K562 (cell line): Measurements from ENCODE around the gene BCAS3. TPM values are rescaled to one million over a fixed set of nuclear protein-coding genes. Genes with fewer than 3 reads are reported as not detected.
A peak's percentile ranks its signal among the peaks of the same experiment; 100 is the strongest.

ENCODE experiments used
- ATAC-seq: fragments of 200-7000 bp; cut with Tn5 transposase; 3 replicates; pipeline ENCODE4 v1.9.1; 2020; ENCODE audit warnings: moderate library complexity
- BruUV-seq: library from RNA; stranded (reverse); fragments of 400-500 nt; replicated peaks from 2 replicates; lab custom pipeline; 2021; lab: Mats Ljungman, UMichigan
- CTCF ChIA-PET: fragments of 300-600 bp; formaldehyde crosslinking; extraction: SDS; loops from one replicate; lab custom pipeline; 2021; ENCODE audit warnings: low intra/inter-chr PET ratio; lab: Yijun Ruan, JAX
- POLR2A ChIA-PET: fragments of 300-600, 350-650 bp; sonication (Branson Sonifier 250); formaldehyde crosslinking; extraction: SDS; loops from one replicate; lab custom pipeline; 2021; ENCODE audit warnings: antibody characterized with exemption, inconsistent platforms; lab: Yijun Ruan, JAX
- DNase-seq, 4 experiments: peaks; one replicate each; pipeline versions ENCODE4 v3.0.0 to v3.0.0-alpha.2; 2011 to 2018; ENCODE audit warnings: low spot score in 3 of 4, mixed read lengths in 3 of 4; ENCODE audit errors: extremely low read depth in 1 of 4
- FAIRE-seq: peaks from 2 replicates; lab custom pipeline; 2011; peaks lifted over from hg19 to GRCh38; lab: Jason Lieb, UNC
- H2AFZ ChIP-seq: 2 replicates; pipeline ENCODE4 v1.6.0; 2011; ENCODE audit warnings: low read depth, low read length, control low read depth, inconsistent platforms
- H3K27ac ChIP-seq: fragments of 200-600 bp; 3 replicates; pipeline ENCODE4 v1.8.0; 2011; ENCODE audit warnings: low read depth, mild to moderate bottlenecking, control low read depth, inconsistent platforms, low read length, moderate library complexity, mixed read lengths; ENCODE audit errors: extremely low read depth
- H3K27me3 ChIP-seq, 2 experiments: fragments of 300-600 bp in 1 of 2; 2 replicates in 1 of 2; 3 replicates in 1 of 2; pipeline versions ENCODE4 v1.6.0 to v1.8.0; 2011; ENCODE audit warnings: inconsistent platforms in 2 of 2, low read length in 2 of 2, mild to moderate bottlenecking in 1 of 2, mixed read lengths in 1 of 2, moderate library complexity in 1 of 2; ENCODE audit not compliant: control insufficient read depth in 2 of 2, insufficient read depth in 2 of 2
- H3K36me3 ChIP-seq: fragments of 300-600 bp; 3 replicates; pipeline ENCODE4 v1.8.0; 2011; ENCODE audit warnings: mild to moderate bottlenecking, low read length, inconsistent platforms; ENCODE audit not compliant: control insufficient read depth, insufficient read depth
- H3K4me1 ChIP-seq, 2 experiments: fragments of 200-600 bp in 1 of 2; replicated peaks in 1 of 2; 2 replicates in 1 of 2; 3 replicates in 1 of 2; pipeline versions ENCODE4 v1.5.1 to v1.8.0; 2011; ENCODE audit warnings: inconsistent platforms in 2 of 2, low read length in 2 of 2, mild to moderate bottlenecking in 1 of 2, mixed read lengths in 1 of 2, moderate library complexity in 1 of 2; ENCODE audit not compliant: control insufficient read depth in 2 of 2, insufficient read depth in 2 of 2
- H3K4me2 ChIP-seq: 2 replicates; pipeline ENCODE4 v1.6.1; 2011; ENCODE audit warnings: low read length, control low read depth, inconsistent platforms, mixed read lengths; ENCODE audit not compliant: insufficient read depth
- H3K4me3 ChIP-seq: fragments of 200-600 bp; sonication (generic), shearing (Covaris generic); 2 replicates; pipeline ENCODE4 v1.5.1; 2016; ENCODE audit warnings: control low read depth, inconsistent platforms
- H3K79me2 ChIP-seq: fragments of 200-600 bp; 3 replicates; pipeline ENCODE4 v1.8.0; 2011; ENCODE audit warnings: low read length, inconsistent platforms; ENCODE audit not compliant: control insufficient read depth, insufficient read depth
- H3K9ac ChIP-seq, 2 experiments: 2 replicates each; pipeline versions ENCODE4 v1.6.0 to v1.6.1; 2011; ENCODE audit warnings: low read depth in 2 of 2, low read length in 2 of 2, control low read depth in 1 of 2, inconsistent platforms in 1 of 2, mild to moderate bottlenecking in 1 of 2, mixed read lengths in 1 of 2; ENCODE audit not compliant: insufficient read depth in 1 of 2
- H3K9me1 ChIP-seq: one replicate; pipeline ENCODE4 v1.6.0; 2011; ENCODE audit warnings: inconsistent platforms, mild to moderate bottlenecking, low read length, moderate library complexity; ENCODE audit not compliant: control insufficient read depth, insufficient read depth
- H3K9me3 ChIP-seq: replicated peaks from 2 replicates; pipeline ENCODE4 v1.5.1; 2011; ENCODE audit warnings: low read depth, low read length, inconsistent platforms; ENCODE audit not compliant: control insufficient read depth, insufficient read depth
- H4K20me1 ChIP-seq: replicated peaks from 2 replicates; pipeline ENCODE4 v1.6.1; 2011; ENCODE audit warnings: low read length, inconsistent platforms, mixed read lengths; ENCODE audit not compliant: control insufficient read depth, insufficient read depth
- CBFA2T2 ChIP-seq: fragments of 450-650 bp; conservative IDR thresholded peaks from 2 replicates; pipeline ENCODE4 v1.6.1; 2017; ENCODE audit warnings: mild to moderate bottlenecking
- CBFA2T3 ChIP-seq: fragments of 450-650 bp; IDR thresholded peaks from 2 replicates; pipeline ENCODE4 v1.6.1; 2017
- RAD21 ChIP-seq, 2 experiments: fragments of 250-450 bp in 1 of 2; fragments of 450-650 bp in 1 of 2; sonication (Bioruptor Pico) in 1 of 2; formaldehyde crosslinking in 1 of 2; IDR thresholded peaks in 1 of 2; conservative IDR thresholded peaks in 1 of 2; 2 replicates each; pipeline versions ENCODE4 v1.4.0 to v1.8.0; 2020 to 2022; ENCODE audit warnings: mild to moderate bottlenecking in 2 of 2, moderate library complexity in 1 of 2
- TAL1 ChIP-seq: fragments of 450-650 bp; IDR thresholded peaks from 2 replicates; pipeline ENCODE4 v1.6.1; 2016; ENCODE audit warnings: mild to moderate bottlenecking
- TCF3 ChIP-seq: sonication (generic); formaldehyde crosslinking; IDR thresholded peaks from 2 replicates; pipeline ENCODE4 v1.4.0; 2020; ENCODE audit warnings: mild to moderate bottlenecking, missing genetic modification reagents
- TEAD4 ChIP-seq, 2 experiments: sonication (generic) in 1 of 2; formaldehyde crosslinking in 1 of 2; IDR thresholded peaks; 2 replicates each; pipeline versions ENCODE4 v1.6.1 to v1.8.0; 2012 to 2022; ENCODE audit warnings: borderline replicate concordance in 1 of 2, inconsistent platforms in 1 of 2, low read length in 1 of 2, mild to moderate bottlenecking in 1 of 2, missing genetic modification reagents in 1 of 2
- TSC22D4 ChIP-seq: fragments of 450-650 bp; IDR thresholded peaks from 2 replicates; pipeline ENCODE4 v1.6.1; 2016; ENCODE audit warnings: missing genetic modification characterization, missing biosample characterization, control low read depth
- ZBTB11 ChIP-seq, 3 experiments: fragments of 200-800 bp in 1 of 3; fragments of 250-450 bp in 1 of 3; fragments of 450-650 bp in 1 of 3; sonication (Bioruptor Pico) in 1 of 3; sonication (Bioruptor generic) in 1 of 3; formaldehyde crosslinking in 1 of 3; IDR thresholded peaks; 2 replicates each; pipeline versions ENCODE4 v1.6.1 to v1.8.0; 2016 to 2022; ENCODE audit warnings: mild to moderate bottlenecking in 2 of 3, missing genetic modification characterization in 2 of 3, missing compliant biosample characterization in 1 of 3, moderate library complexity in 1 of 3
- ZNF384 ChIP-seq: IDR thresholded peaks from 2 replicates; pipeline ENCODE4 v1.6.1; 2012; ENCODE audit warnings: low read depth, low read length, improper control_type of control experiment
- ZNF695 ChIP-seq: fragments of 450-650 bp; formaldehyde crosslinking; IDR thresholded peaks from 2 replicates; pipeline ENCODE4 v1.4.0; 2020; ENCODE audit warnings: mild to moderate bottlenecking, moderate library complexity
- WGBS: fragments of 100-300 bp; shearing (Covaris generic); methylation state at CpG from one replicate; pipeline ENCODE4 v1.1.6; 2016; ENCODE audit warnings: low coverage, mixed read lengths; ENCODE audit not compliant: insufficient coverage; ENCODE audit errors: missing lambda C conversion rate; 5-methylcytosine and 5-hydroxymethylcytosine counted together
- in situ Hi-C: fragments of 300-500 bp; cut with MboI; formaldehyde crosslinking; loops from 4 replicates; pipeline ENCODE4 v1.15.0; 2018; ENCODE audit warnings: inconsistent platforms, mixed read lengths
- intact Hi-C: fragments of 100-400 bp; cut with micrococcal nuclease; formaldehyde crosslinking; loops from 2 replicates; pipeline ENCODE4 v1.14.2; 2022
- polyA plus RNA-seq, 8 experiments: library from polyadenylated mRNA; depleted of rRNA in 4 of 8; stranded (reverse) in 5 of 8; unstranded in 3 of 8; fragments of >200 nt; fragmentation: Nextera tagmentation in 2 of 8; fragmentation: Illumina TruSeq in 1 of 8; extraction: Ambion mirVana in 2 of 8; extraction: Trizol in 1 of 8; gene quantifications; 2 replicates each; pipeline versions ENCODE4 v1.2.1 to v1.2.3, GENCODE V29; 2011 to 2014; ENCODE audit warnings: inconsistent platforms in 1 of 8, missing spikeins in 1 of 8
- total RNA-seq, 7 experiments: library from RNA; depleted of rRNA in 6 of 7; stranded (reverse); fragments of >200 nt in 6 of 7; fragmentation: Illumina TruSeq in 2 of 7; extraction: Trizol in 2 of 7; gene quantifications; 2 replicates each; pipeline versions ENCODE4 v1.2.1 to v1.2.3, GENCODE V29; 2011 to 2021; ENCODE audit warnings: low replicate concordance in 1 of 7
- TF ChIP-seq, protein P1 (sequence below): sonication (generic); formaldehyde crosslinking; IDR thresholded peaks from 2 replicates; pipeline ENCODE4 v1.8.0; 2022; ENCODE audit warnings: mild to moderate bottlenecking, missing genetic modification reagents
- TF ChIP-seq, protein P2 (sequence below): sonication (generic); IDR thresholded peaks from 2 replicates; pipeline ENCODE4 v1.6.1; 2016

BCAS3 gene
- total and polyA plus RNA-seq, 9 of the 15 experiments (the other 6 are each of a cell fraction or from before 2014, with no cell fraction given): 1.9 to 5.5 (median 3.5) TPM

DNA sequence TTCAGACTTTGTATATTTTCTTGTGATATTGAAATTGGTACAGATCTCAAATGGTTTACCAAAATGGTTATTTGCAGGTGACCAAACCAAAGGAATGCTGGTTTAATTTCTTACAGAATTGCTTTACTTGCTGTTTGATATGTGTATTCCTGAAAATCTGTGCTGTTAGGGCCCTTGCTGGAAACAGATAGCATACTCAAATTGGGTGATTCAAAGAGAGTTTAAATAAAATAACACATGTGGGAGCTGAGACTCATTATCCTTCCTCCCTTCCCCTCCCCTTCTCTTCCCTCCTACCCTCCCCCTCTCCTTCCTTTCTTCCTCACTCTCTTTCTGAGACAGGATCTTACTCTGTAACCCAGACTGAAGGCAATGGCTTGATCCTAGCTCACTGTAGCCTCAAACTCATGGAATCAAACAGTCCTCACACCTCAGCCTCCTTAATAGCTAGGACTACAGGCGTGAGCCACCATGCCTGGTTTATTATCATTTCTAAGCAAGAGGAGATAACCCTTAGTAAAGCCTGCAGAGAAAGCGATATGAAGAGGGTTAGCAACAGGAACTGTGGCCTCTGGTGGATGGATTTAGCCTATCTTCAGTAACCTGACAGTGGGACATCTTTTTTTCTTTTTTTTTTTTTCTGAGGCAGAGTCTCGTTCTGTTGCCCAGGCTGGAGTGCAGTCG, 141.9 kb downstream of the BCAS3 start:
- ATAC-seq (peak; percentile 64; the same call in 2 of the 3 replicates), DNase-seq (peak in 2 of 4 experiments; percentile 10 to 17), FAIRE-seq (no peak)
- Histone ChIP-seq H3K79me2 (no peaks in the 10 kb centered on the region), H3K36me3 (no peaks in the 10 kb centered on the region), H3K9ac (no peak overlapping the region), H2AFZ (no peak overlapping the region), H3K9me3 (no peaks in the 10 kb centered on the region), H3K4me3 (no peak overlapping the region), H3K27ac (no peak overlapping the region), H3K9me1 (no peaks in the 10 kb centered on the region), H3K27me3 (peaks cover 0 to 8% of the 10 kb centered on the region in 2 experiments; a peak in 2 of 5 replicates), H3K4me1 (no peaks in the 10 kb centered on the region), H3K4me2 (no peak overlapping the region), H4K20me1 (no peaks in the 10 kb centered on the region)
- TF ChIP-seq ZBTB11 (CRISPR knock-in tag; IDR thresholded peaks at IDR 0.05) (0 out of 6 replicates have a peak, but pooled peaks of 1 of the 3 experiments have one; percentile 17), ZNF695 (CRISPR knock-in tag) (no peak), TEAD4 (IDR thresholded peaks at IDR 0.05; ENCODE audit: low read length) (0 out of 2 replicates have a peak, but pooled peaks have one; percentile 24), TEAD4 (CRISPR knock-in tag; IDR thresholded peaks at IDR 0.05; ENCODE audit: borderline replicate concordance) (no peak), TAL1 (peak; percentile 26; the same call in 1 of the 2 replicates), TSC22D4 (tag) (no peak), CBFA2T3 (peak; percentile 64), RAD21 (CRISPR knock-in tag; conservative IDR thresholded peaks at IDR 0.05 in 1 of 2, IDR thresholded peaks at IDR 0.05 in 1 of 2) (peak in 1 of 2 experiments; percentile 9; a peak in 1 of 4 replicates), CBFA2T2 (0 out of 2 replicates have a peak, but pooled peaks have one; percentile 7), TCF3 (CRISPR knock-in tag) (peak; percentile 45), ZNF384 (peak; percentile 39; the same call in 1 of the 2 replicates)
- TF ChIP-seq, protein P1, sequence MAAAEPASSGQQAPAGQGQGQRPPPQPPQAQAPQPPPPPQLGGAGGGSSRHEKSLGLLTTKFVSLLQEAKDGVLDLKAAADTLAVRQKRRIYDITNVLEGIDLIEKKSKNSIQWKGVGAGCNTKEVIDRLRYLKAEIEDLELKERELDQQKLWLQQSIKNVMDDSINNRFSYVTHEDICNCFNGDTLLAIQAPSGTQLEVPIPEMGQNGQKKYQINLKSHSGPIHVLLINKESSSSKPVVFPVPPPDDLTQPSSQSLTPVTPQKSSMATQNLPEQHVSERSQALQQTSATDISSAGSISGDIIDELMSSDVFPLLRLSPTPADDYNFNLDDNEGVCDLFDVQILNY (CRISPR knock-in tag): no peak
- TF ChIP-seq, protein P2, sequence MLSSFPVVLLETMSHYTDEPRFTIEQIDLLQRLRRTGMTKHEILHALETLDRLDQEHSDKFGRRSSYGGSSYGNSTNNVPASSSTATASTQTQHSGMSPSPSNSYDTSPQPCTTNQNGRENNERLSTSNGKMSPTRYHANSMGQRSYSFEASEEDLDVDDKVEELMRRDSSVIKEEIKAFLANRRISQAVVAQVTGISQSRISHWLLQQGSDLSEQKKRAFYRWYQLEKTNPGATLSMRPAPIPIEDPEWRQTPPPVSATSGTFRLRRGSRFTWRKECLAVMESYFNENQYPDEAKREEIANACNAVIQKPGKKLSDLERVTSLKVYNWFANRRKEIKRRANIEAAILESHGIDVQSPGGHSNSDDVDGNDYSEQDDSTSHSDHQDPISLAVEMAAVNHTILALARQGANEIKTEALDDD: peak; percentile 56
- 0% methylated on average over 4 of the region's 4 CpGs for WGBS
- POLR2A ChIA-PET: no interaction called here
- no TSS peak for BruUV-seq
- CTCF ChIA-PET: no interaction called here
- intact Hi-C loops (no loop called here), in situ Hi-C loops (no loop called here)
